Renal pelvis (tissue), 4 donors: Measurements from ENCODE around the gene IP6K3. TPM values are rescaled to one million over a fixed set of nuclear protein-coding genes. Genes with fewer than 3 reads are reported as not detected.

Source experiments
- DNase-seq: peaks from one replicate; pipeline ENCODE4 v3.0.0-alpha.2; 2013
- polyA plus RNA-seq, 3 donors: library from polyadenylated mRNA; unstranded; fragments of 120-200 nt; gene quantifications; one replicate each; pipeline ENCODE4 v1.2.1, GENCODE V29; 2013; ENCODE audit not compliant: insufficient read length in 3 of 3

Gene IP6K3
- polyA plus RNA-seq, 3 donors, result 0.83 to 1.1 (median 0.83) TPM

DNA sequence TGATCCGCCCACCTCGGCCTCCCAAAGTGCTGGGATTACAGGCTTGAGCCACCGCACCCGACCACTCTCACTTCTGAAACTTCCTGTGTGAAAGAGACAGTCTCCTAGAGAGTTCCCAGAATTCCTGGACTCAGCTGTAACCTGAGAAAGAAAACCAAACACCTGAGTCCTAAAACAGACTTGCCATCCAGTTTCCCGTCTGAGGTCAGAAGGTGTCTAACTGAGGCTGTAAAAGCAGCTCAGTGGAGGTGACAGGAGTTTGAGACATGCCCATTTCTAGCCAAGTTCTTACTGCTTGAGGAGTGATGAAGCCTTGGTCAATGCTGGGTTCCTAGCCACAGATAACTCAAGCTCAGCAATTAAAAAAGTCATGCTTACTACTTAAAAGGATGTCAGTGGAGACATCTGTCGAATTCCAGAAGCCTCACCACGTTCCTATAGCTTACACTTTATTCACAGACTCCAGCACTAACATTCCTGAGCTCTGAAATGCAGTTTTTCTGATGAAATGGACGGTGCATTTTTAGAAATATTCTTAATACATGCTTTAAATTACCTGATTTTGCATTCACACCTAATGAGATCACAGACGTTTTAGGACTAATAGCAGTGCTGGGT is 41.3 kb downstream of the IP6K3 start:
- DNase-seq, result peak; percentile 42

GRCh38 chr6:33704215-33705066 is 42.3 kb downstream of the IP6K3 start:
- DNase-seq, result no peak

- no peak for DNase-seq
Measured at GRCh38 chr6:33702345-33702977, 44.2 kb downstream of the IP6K3 start.

DNA sequence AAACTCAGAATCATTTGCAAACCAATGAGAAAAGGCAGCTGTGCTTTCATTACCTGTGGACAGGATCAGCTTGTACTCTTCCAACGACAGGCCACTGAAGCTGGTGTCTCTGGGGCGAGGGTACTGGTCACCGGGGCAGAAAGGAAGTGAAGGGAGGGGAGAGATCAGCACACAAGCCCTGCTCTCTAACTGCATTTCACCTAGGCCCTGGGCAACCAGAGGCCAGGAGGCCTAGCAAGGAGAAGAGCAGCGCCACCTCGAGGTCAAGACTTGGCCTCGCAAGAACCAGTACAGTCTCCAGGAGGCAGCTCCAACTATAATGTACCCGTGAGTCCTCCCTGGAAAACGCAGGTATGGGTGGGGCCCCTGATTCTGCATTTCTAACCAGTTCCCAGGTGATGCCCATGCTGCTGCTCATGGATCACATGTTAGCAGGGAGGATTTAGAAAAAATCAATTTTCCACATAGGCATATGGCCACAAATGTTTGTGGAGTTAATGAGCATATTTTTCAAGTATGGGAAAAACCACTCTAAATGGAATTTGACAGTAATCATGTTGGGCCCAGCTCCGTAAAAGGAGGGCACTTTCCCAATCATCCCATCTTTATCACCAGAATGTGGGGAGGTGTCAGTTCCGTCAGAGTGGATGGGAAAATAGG is 46.2 kb downstream of the IP6K3 start:
- peak; percentile 58 for DNase-seq

- DNase-seq, result no peak
Measured at GRCh38 chr6:33699739-33700138, 47.0 kb downstream of the IP6K3 start.

- DNase-seq, result no peak
Measured at GRCh38 chr6:33699131-33699530, 47.6 kb downstream of the IP6K3 start.

DNA sequence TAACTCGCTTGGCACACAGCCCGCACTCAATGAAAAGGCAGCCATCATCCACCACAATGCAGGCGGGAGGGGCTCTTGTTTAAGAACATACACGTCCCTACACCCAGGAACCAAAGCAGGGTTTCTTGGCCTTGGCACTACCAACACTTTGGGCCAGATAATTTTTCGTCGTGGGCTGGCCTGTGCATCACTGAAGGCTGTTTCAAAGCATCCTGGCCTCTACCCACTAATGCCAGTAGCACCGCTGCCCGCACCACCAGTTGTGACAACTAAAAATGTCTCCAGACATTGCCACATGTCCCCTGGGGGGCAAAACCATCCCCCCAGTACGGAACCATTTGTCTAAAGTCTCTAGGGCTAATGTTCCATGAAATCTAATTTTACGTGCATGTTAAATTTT is 48.2 kb downstream of the IP6K3 start:
- DNase-seq, result no peak

DNA sequence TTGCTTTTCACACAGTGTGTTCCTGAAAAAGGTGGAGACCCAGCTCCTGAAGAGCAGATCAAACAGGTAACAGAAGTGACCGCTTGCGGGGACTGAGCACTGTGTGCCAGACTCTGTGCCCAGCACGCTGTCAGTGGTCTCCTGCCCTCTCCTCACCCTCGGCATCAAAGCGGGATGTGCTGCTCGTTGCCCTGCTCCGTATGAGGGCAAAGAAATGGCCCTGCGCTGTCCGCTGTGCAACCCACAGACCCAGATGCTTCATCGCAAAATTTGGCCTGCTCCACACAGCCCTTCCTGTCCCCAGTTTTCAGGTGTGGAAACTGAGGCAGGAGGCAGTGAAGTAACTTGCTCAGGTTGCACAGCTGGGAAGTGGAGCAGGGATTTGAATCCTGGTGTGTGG is 48.9 kb downstream of the IP6K3 start:
- DNase-seq, result no peak

DNA sequence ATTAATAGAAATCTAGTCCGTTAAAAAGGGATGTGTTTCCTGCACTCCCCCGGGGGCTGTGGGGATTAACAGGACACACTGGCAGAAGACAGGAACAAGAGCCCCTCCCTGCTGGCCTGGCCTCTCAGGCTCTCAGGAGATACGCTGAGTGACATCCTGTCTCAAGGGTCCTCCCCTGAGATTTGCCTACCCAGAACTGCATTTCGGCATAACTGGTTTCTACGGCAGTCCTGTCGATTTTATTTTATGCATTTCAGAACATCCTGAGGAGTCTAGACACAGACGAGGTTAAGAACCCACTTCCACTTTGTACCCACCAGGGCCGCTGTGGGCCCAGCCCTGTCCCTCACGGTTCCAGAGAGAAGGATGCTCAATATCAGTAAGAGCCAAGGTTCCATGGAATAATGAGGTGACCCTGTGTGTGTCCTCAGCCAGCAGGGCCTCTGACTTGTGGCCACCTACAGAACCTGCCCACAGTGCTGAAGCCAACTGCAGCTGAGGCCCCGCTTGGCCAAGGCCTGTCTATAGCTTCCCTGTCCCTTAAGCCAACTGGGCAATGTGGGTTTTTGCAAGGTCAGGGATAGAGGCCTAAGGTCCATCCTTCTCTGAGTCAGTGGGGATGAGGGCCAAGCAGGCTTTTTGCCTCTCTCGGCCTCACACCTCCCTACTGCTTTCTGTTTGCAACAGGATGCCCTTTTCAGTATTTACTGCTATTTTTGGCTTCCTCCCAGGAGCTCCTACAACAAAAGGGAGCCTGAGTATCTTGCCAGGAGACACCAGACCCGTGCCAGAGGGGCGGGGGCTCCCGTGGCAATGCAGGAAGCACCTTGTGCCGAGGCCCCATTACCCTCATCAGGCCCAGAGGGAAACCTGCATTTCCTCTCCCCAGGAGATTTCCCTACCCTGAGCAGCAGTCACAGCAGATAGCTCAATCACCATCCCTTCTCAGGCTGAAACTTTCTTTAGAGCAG is 49.9 kb downstream of the IP6K3 start:
- no peak for DNase-seq

GRCh38 chr6:33696076-33696475 is 50.6 kb downstream of the IP6K3 start:
- DNase-seq, result no peak

- DNase-seq, result no peak
Measured at GRCh38 chr6:33695451-33695887, 51.2 kb downstream of the IP6K3 start.

- DNase-seq, result no peak
Measured at GRCh38 chr6:33694977-33695376, 51.7 kb downstream of the IP6K3 start.

- DNase-seq, result no peak
Measured at GRCh38 chr6:33694401-33694931, 52.2 kb downstream of the IP6K3 start.

DNA sequence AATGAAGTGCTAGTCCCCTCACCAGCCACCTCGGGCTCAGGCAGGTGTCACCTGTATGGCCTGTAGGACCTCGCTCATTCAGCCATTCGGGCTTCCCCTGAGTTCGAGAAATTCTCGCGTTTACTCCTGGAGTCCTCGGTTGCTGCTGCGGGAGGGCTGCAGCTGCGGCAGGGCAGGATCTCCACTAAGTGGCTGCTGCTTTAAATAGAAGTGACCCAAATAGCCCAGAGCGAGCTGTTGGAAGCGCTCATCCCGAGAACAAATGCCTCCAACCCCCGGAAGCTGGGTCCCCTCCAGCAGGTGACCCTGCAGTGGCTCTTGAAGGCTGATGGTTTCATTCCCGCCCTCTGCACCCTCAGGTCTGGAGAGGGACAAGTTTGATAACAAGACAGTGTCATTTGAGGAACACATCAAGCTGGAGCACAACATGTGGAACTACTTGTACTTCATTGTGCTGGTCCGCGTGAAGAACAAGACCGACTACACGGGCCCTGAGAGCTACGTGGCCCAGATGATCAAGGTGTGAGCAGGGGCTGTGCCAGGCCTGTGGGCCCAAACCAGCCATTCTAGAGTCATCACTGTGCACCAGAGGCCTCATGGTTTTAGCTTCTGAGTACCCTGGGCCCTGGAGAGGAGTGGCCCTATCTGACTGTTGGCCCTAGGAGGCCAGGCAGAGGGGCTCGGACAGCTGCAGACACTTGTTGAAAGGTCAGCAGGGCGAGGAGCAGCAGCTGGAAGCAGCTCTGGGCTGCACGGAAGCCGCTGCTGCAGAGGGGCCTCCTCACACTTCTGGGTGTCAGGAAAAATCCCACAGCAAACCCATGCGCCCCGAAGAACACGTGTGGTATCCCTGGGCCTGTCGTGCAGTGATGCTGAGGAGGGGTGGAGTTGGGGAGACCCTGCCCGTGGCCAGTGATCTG is 53.3 kb downstream of the IP6K3 start:
- DNase-seq, result no peak

GRCh38 chr6:33692760-33693158 is 53.9 kb downstream of the IP6K3 start:
- DNase-seq, result no peak

GRCh38 chr6:33692078-33692759 is 54.5 kb downstream of the IP6K3 start:
- DNase-seq, result no peak

- DNase-seq, result no peak
Measured at GRCh38 chr6:33691456-33692077, 55.1 kb downstream of the IP6K3 start.

DNA sequence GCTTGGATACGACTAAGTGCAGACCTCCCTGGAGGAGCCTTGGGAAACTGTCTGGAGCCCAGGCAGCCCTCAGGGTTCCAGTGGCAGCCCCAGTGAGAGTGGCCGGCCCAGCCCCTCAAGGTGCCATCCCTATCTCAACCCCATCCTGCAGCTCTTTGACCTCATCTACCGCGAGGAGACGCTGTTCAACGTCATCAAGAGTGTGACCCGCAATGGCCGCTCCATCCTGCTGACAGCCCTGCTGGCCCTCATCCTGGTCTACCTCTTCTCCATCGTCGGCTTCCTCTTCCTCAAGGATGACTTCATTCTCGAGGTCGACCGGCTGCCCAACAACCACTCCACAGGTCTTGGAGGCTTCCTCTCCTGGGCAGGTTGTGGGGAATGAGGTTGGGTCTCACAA is 55.9 kb downstream of the IP6K3 start:
- DNase-seq, result no peak

DNA sequence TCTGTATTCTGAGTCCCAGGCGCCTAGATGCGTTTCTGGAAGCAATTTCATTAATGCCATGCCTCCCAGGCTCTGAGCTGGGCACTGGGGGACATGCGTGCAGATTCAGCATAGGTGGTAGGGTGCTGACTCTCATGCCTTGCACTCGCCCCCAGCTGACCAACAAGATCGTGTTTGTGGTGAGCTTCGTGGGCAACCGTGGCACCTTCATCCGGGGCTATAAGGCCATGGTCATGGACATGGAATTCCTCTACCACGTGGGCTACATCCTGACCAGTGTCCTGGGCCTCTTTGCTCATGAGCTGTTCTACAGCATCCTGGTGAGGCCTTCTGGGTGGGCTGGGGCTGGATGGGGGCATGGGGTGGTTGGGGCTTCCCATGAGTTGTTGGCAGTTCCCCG is 56.8 kb downstream of the IP6K3 start:
- no peak for DNase-seq
